ENCODE results near the gene CBLN1. TPM values are rescaled to one million over a fixed set of nuclear protein-coding genes. Genes with fewer than 3 reads are reported as not detected.

CBLN1 gene
- total RNA-seq, 2 donors from 2014 or later, result 0.26 TPM; not detected in 1

- WGBS, 2 donors, result 12 to 17% methylated on average over 19 to 29 of the region's 29 CpGs
- peaks cover 33% of the 10 kb centered on the region for H3K4me1 ChIP-seq
- no peaks in the 10 kb centered on the region for H3K36me3 ChIP-seq (replicated peaks in 1 of 2; ENCODE audit: insufficient read depth in 1 of 2, low read depth in 2 of 2)
- H3K4me3 ChIP-seq, result no peak overlapping the region
- no peak overlapping the region for H3K27ac ChIP-seq
- ATAC-seq (no peak), DNase-seq (no peak)
- TF ChIP-seq CTCF (IDR thresholded peaks at IDR 0.05), result no peak
- TF ChIP-seq POLR2A (IDR thresholded peaks at IDR 0.05), result no peak
- H3K27me3 ChIP-seq, result peaks cover 3 to 59% of the 10 kb centered on the region in 2 donors
- no peaks in the 10 kb centered on the region for H3K9me3 ChIP-seq
- intact Hi-C loops (cut with DNase I), result no loop called here
Observed at GRCh38 chr16:49278944-49279725, 2.5 kb downstream of the CBLN1 start.

- peaks cover 29% of the 10 kb centered on the region for H3K4me1 ChIP-seq
- 17 to 28% methylated on average over 11 of the region's 11 CpGs for WGBS, 2 donors
- intact Hi-C loops (cut with DNase I), result no loop called here
- H3K9me3 ChIP-seq, result no peaks in the 10 kb centered on the region
- no peak overlapping the region for H3K4me3 ChIP-seq
- DNase-seq, result no peak
- peaks cover 3 to 60% of the 10 kb centered on the region in 2 donors for H3K27me3 ChIP-seq
- TF ChIP-seq CTCF (IDR thresholded peaks at IDR 0.05), result no peak
- no peak for TF ChIP-seq POLR2A (IDR thresholded peaks at IDR 0.05)
- ATAC-seq, result no peak
- no peaks in the 10 kb centered on the region for H3K36me3 ChIP-seq (replicated peaks in 1 of 2; ENCODE audit: insufficient read depth in 1 of 2, low read depth in 2 of 2)
- no peak overlapping the region for H3K27ac ChIP-seq
Observed at GRCh38 chr16:49278567-49278827, 3.1 kb downstream of the CBLN1 start.

DNA sequence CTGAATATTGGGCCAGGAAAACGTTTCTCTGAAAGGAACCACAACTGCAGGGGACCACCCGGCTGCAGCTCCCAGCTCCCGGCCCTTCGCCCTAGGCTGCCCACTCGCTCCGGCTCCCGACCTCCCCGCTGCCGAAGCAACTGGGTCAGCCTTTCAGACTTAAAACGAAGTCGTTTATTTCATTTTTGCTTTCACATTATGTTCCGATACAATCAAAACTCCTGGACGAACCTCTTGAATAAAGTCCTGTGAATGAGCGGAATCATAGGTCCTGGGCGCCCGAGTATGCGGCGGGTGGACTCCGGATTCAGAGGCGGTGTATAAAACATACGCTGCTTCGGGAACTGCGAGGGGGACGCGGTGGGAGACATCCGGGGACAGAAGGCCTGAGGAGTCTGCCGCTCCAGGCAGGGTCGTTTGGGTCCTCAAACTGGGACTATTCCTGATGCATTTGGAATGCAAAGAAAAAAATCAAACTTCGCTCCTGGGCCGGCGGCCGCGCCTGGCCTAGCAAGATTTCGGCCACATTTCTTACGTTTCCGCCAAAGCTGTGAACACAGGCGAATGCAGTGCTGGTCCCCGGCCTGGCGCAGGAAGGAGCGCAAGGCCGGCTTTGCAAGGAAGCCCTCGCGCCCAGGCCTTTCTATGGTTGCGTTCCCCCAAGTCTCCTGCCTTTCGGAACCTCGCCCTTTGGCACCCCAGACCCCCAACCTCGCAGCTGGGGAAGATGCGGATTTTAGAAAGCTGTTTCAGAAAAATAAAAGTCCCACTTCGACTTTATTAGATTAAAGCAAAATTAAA lies 3.7 kb downstream of the CBLN1 start:
- peaks cover 3 to 60% of the 10 kb centered on the region in 2 donors for H3K27me3 ChIP-seq
- no peaks in the 10 kb centered on the region for H3K36me3 ChIP-seq (replicated peaks in 1 of 2; ENCODE audit: insufficient read depth in 1 of 2, low read depth in 2 of 2)
- no peaks in the 10 kb centered on the region for H3K9me3 ChIP-seq
- no peak overlapping the region for H3K4me3 ChIP-seq
- TF ChIP-seq CTCF (IDR thresholded peaks at IDR 0.05), result no peak
- TF ChIP-seq POLR2A (IDR thresholded peaks at IDR 0.05), result no peak
- peaks cover 24% of the 10 kb centered on the region for H3K4me1 ChIP-seq
- ATAC-seq (no peak), DNase-seq (no peak)
- H3K27ac ChIP-seq, result no peak overlapping the region
- intact Hi-C loops (cut with DNase I), result no loop called here
- 10 to 13% methylated on average over 49 of the region's 49 CpGs for WGBS, 2 donors

DNA sequence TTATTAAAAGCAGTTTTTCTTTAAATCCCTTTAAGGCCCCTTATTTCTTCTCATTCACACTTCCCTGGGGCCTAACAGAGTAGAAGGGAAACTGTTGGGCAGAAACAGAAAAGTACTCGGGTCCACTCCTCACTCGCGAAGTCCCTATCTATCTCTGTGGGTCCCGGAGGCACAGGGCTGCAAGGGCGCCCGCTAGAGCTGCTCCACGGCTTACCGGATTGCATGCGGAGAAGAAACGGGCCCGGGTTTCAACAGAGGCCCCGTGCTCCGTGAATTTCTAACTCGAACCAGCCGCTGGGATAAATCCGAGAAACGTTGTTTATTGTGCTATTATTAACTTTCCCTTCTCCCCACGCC lies 4.3 kb downstream of the CBLN1 start:
- intact Hi-C loops (cut with DNase I), result no loop called here
- Histone ChIP-seq H3K27ac (no peak overlapping the region), H3K4me3 (no peak overlapping the region), H3K4me1 (peaks cover 18% of the 10 kb centered on the region), H3K27me3 (peaks cover 3 to 60% of the 10 kb centered on the region in 2 donors), H3K36me3 (replicated peaks in 1 of 2; ENCODE audit: insufficient read depth in 1 of 2, low read depth in 2 of 2) (no peaks in the 10 kb centered on the region), H3K9me3 (no peaks in the 10 kb centered on the region)
- no peak for ATAC-seq
- DNase-seq, result no peak
- 7% methylated on average over 18 of the region's 18 CpGs for WGBS, 2 donors
- TF ChIP-seq CTCF (IDR thresholded peaks at IDR 0.05), result no peak
- no peak for TF ChIP-seq POLR2A (IDR thresholded peaks at IDR 0.05)
